Dendritic cell treated with granulocyte-macrophage colony-stimulating factor and Interleukin-4, amounts not matched to agents 40 ng/mL and 50 ng/mL, for 4 days (primary cell): ENCODE data around the gene CATSPERZ.
A peak's percentile ranks its signal among the peaks of the same experiment; 100 is the strongest.

Experiments
- H3K27ac Mint-ChIP-seq: one replicate; pipeline ENCODE4 v1.8.0; 2022; ENCODE audit warnings: mild to moderate bottlenecking, mixed read lengths
- H3K27me3 Mint-ChIP-seq: one replicate; pipeline ENCODE4 v1.8.0; 2022; ENCODE audit warnings: mild to moderate bottlenecking, mixed read lengths
- H3K36me3 Mint-ChIP-seq: one replicate; pipeline ENCODE4 v1.8.0; 2022; ENCODE audit warnings: low read depth, mixed read lengths
- H3K4me1 Mint-ChIP-seq: one replicate; pipeline ENCODE4 v1.8.0; 2022; ENCODE audit warnings: low read depth, mixed read lengths
- H3K4me3 Mint-ChIP-seq: one replicate; pipeline ENCODE4 v1.8.0; 2022; ENCODE audit warnings: mild to moderate bottlenecking, moderate library complexity, mixed read lengths
- H3K9me3 Mint-ChIP-seq: one replicate; pipeline ENCODE4 v1.8.0; 2022; ENCODE audit warnings: mixed read lengths
- intact Hi-C: fragments of 100-400 bp; cut with micrococcal nuclease; formaldehyde crosslinking; loops from one replicate; pipeline ENCODE4 v1.15.0; 2022

CATSPERZ gene

DNA sequence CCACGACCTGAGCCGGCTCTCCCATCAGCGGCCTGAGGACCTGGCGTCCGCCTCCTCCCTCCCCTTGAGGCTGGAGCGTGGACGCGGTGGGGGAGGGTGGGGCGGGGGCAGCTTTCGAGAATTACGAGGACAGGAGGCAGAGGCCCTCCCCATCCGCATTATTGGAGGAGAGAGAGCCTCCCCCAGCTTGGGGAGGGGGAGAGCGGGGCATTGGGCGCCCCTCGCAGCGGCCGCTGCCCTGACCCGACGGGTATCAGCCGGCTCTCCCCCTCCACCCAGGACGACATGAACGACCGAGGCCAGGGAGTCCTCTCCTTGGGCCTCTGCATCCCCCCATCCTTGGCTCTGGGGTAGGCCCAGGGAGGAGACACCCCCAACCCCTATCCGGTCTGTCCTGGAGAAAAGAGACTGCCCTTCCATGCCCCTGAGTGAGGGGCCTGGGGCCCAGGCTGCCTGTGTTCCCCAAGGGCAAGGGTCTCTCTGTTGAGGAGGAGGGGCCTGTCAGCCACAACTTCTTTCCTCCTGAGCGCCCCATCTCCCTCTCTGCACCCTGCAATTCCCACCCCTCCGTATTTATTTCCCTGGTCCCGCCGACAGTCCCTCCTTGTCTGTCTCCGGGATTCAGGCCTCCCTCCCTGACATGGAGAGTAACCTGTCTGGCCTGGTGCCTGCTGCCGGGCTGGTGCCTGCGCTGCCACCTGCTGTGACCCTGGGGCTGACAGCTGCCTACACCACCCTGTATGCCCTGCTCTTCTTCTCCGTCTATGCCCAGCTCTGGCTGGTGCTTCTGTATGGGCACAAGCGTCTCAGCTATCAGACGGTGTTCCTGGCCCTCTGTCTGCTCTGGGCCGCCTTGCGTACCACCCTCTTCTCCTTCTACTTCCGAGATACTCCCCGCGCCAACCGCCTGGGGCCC lies 14.0 kb upstream of the CATSPERZ start:
- Mint-ChIP-seq H3K9me3 (no peaks in the 10 kb centered on the region), H3K27ac (peak overlapping the region; percentile 90), H3K4me1 (peaks cover 49% of the 10 kb centered on the region), H3K36me3 (peaks cover 58% of the 10 kb centered on the region), H3K27me3 (peaks cover 28% of the 10 kb centered on the region), H3K4me3 (peak overlapping the region; percentile 76)
- intact Hi-C loops, result loop anchor here (1.0 to 2.0 kb wide), 2 partner anchors 16 to 19 kb away; partner anchors contain the start of gene ESRRA

DNA sequence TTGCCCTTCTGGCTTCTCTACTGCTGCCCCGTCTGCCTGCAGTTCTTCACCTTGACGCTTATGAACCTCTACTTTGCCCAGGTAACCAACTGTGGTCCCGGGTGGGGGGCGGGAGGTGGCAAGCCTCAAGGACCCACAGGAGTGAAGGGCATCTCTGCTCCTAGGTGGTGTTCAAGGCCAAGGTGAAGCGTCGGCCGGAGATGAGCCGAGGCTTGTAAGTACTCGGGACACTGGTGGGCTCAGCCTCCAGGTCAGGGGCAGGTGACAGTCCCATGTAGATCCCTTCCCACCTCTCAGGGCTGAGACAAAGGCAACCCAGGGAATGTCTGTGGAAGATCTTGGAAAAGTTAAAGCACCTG lies 13.4 kb upstream of the CATSPERZ start:
- peak overlapping the region; percentile 13 for H3K27ac Mint-ChIP-seq

DNA sequence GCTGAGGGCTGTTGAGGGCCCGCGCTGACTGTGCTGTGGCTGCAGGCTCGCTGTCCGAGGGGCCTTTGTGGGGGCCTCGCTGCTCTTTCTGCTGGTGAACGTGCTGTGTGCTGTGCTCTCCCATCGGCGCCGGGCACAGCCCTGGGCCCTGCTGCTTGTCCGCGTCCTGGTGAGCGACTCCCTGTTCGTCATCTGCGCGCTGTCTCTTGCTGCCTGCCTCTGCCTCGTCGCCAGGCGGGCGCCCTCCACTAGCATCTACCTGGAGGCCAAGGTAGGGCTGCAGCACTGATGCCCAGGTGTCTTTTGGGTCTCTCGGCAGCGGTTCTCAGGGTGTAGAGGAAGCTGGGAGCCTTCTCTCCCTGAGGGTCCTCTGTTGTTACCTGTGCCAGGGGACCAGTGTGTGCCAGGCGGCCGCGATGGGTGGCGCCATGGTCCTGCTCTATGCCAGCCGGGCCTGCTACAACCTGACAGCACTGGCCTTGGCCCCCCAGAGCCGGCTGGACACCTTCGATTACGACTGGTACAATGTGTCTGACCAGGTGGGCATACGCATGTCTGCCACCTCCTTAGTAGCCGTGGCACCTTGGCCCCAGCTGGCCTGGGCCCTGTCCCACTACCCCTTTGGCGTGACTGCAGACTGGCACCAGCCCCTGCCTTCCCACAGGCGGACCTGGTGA lies 12.3 kb upstream of the CATSPERZ start:
- H3K27me3 Mint-ChIP-seq, result peaks cover 38% of the 10 kb centered on the region
- intact Hi-C loops, result no loop called here
- no peak overlapping the region for H3K4me3 Mint-ChIP-seq
- peaks cover 42% of the 10 kb centered on the region for H3K36me3 Mint-ChIP-seq
- H3K4me1 Mint-ChIP-seq, result peaks cover 42% of the 10 kb centered on the region
- H3K27ac Mint-ChIP-seq, result no peak overlapping the region
- H3K9me3 Mint-ChIP-seq, result no peaks in the 10 kb centered on the region

More for the DNA sequence above, 13.4 kb upstream of the CATSPERZ start:
- peaks cover 31% of the 10 kb centered on the region for H3K27me3 Mint-ChIP-seq
- H3K9me3 Mint-ChIP-seq, result no peaks in the 10 kb centered on the region
- peaks cover 52% of the 10 kb centered on the region for H3K36me3 Mint-ChIP-seq
- intact Hi-C loops, result no loop called here
- peaks cover 42% of the 10 kb centered on the region for H3K4me1 Mint-ChIP-seq
- H3K4me3 Mint-ChIP-seq, result peak overlapping the region; percentile 76

DNA sequence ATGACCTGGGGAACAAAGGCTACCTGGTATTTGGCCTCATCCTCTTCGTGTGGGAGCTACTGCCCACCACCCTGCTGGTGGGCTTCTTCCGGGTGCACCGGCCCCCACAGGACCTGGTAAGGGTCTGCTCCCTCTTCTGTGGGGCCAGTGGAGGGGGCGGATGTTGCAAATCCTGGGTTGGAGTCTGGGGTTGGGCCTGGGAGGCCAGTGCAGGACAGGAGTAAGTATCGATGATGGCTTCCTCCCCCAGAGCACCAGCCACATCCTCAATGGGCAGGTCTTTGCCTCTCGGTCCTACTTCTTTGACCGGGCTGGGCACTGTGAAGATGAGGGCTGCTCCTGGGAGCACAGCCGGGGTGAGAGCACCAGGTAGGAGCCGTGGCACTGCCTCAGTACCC lies 11.8 kb upstream of the CATSPERZ start:
- intact Hi-C loops, result no loop called here
- H3K4me3 Mint-ChIP-seq, result no peak overlapping the region
- no peak overlapping the region for H3K27ac Mint-ChIP-seq

DNA sequence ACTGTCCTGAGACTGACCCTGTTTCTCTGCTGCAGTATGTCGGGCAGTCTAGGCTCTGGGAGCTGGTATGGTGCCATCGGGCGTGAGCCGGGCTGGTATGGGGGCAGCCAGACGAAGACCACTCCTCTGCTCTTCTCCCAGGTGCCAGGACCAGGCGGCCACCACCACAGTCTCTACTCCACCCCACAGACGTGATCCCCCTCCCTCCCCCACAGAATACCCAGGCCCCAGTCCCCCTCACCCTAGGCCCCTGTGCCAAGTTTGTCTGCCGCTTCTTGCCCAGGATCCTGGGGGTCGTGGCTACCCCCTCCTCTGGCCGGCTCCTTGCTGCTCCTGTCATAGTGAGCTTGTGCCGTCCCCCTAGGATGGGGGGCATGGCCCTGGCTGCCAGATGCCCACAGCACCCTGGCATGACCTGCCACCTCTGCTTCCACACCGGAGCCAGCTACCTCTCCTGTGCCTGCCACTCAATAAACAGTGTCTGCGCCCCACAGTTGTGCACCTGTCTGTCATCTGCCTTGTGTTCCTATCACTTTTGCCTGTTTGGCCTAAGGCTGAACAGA lies 11.1 kb upstream of the CATSPERZ start:
- Mint-ChIP-seq H3K27ac (no peak overlapping the region), H3K9me3 (no peaks in the 10 kb centered on the region), H3K27me3 (peaks cover 50% of the 10 kb centered on the region), H3K4me3 (no peak overlapping the region), H3K36me3 (peaks cover 36% of the 10 kb centered on the region), H3K4me1 (peaks cover 30% of the 10 kb centered on the region)
- intact Hi-C loops, result no loop called here

More for the DNA sequence above, 11.8 kb upstream of the CATSPERZ start:
- peaks cover 43% of the 10 kb centered on the region for H3K27me3 Mint-ChIP-seq
- H3K9me3 Mint-ChIP-seq, result no peaks in the 10 kb centered on the region
- H3K4me1 Mint-ChIP-seq, result peaks cover 37% of the 10 kb centered on the region
- peaks cover 37% of the 10 kb centered on the region for H3K36me3 Mint-ChIP-seq

DNA sequence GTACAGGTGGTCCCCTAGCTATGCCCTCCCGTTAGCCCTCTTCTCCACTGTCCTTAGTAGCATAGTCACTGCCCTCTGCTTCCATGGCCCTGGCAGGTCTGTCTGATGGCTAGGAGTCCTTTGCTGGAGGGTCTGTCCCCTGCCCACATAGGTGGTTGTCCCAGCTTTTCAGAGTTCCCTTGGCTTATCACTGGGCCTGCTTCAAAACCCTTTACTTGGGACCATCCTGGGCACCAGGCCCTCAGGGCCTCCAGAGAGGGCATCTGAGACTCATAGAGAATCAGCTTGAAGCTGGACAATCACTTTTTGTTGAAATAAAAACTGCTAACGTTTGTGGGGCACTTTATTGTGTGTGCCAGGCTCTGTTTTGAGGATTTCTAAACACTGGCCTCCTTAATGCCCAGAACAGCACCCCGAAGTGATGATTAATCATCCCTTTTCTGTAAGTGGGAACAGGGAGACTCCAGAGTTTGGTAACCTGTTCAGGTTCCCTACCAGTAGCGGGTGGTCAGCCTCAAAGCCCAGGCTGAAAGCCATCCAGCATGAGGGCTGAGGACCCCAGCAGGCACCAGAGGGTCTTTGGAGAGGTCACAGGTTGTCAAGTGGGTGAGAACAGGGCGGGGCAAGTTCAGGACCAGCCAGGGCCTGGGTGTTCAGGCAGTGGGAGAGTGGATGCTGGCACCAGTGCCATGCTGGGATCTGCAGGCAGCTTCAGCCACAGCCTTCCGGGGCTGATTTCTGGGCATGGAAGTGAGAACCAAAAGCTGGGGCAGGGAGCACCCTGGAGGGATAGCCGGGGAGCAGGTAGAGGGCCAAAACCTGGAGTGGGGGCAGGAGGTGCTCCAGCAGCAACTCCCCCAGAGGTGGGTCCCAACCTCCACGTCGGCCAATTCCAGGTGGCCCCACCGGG lies 9.6 kb upstream of the CATSPERZ start:
- Mint-ChIP-seq H3K4me3 (peak overlapping the region; percentile 0), H3K9me3 (no peaks in the 10 kb centered on the region), H3K27me3 (peaks cover 66% of the 10 kb centered on the region), H3K36me3 (peaks cover 22% of the 10 kb centered on the region), H3K27ac (no peak overlapping the region), H3K4me1 (peaks cover 26% of the 10 kb centered on the region)
- intact Hi-C loops, result no loop called here

DNA sequence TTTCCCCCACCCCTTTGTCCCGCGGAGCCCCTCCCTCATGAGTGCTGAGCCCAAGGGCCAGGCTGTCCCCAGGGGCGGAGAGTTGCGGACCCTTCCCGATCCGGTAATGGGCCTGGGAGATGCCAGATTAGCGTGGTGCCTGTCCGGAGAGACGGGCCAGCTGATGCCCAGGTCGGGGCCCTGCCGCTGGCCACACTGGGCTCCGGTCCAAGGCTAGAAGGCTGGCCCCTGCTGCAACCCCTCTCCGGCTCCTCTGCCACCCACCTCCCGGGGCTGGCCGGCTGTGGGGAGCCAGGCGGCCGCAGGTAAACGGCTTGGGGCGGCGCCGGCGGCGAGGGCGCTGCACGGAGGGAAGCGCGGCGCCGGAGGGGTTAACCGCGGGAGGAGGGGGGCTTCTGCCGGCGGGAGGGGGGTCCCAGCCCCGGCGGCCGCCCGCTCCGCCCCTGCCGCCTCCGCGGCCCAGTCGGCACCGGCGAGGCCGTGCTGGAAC lies 8.9 kb upstream of the CATSPERZ start, which contains the start of gene KCNK4:
TSS of gene KCNK4 (plus strand) at position 41 of the 490 bp plus-strand sequence. CDS start 1,717 bp downstream, outside the sequence.
- Mint-ChIP-seq H3K27me3 (peaks cover 73% of the 10 kb centered on the region), H3K4me1 (peaks cover 25% of the 10 kb centered on the region), H3K36me3 (peaks cover 21% of the 10 kb centered on the region), H3K27ac (no peak within 1 kb of the TSS), H3K9me3 (no peaks in the 10 kb centered on the region), H3K4me3 (peak within 1 kb of the TSS; percentile 25)
- intact Hi-C loops, result no loop called here

DNA sequence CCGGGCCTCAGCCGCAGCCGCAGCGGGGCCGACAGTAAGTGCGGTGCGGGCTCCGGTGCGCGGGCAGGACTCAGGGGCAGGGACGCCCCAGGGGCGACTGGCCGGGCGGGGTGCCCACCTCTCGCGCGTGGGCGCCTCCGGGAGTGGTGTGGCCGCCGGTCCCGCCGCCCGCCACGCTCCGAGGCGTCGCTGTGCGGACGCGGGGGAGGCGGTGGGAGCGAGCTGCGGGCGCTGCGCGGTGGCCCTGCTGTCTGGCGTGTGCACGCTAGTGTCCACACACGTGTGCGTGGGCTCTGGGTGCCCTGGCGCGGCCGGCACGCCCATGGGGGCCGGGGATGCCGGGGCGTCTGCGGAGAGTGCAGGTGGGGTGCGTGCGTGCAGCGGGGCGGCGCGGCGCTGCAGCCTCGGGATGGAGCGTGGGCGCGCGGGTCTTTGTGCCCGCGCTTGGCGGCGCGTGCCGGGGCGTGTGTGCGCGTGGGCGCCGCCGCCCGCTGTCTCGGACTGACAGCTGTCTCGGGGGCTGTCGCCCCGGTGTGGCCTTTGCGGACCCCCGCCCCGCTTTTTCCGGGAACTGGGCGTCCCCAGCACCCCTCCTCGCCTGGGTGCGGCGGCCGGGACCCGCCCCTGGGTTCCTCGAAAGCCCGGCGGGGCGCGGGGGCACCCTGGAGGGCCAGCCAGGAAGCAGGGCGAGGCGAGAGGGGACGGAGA lies 8.3 kb upstream of the CATSPERZ start:
- H3K9me3 Mint-ChIP-seq, result no peaks in the 10 kb centered on the region
- H3K27ac Mint-ChIP-seq, result peak overlapping the region; percentile 50
- intact Hi-C loops, result no loop called here
- peaks cover 21% of the 10 kb centered on the region for H3K36me3 Mint-ChIP-seq
- peaks cover 79% of the 10 kb centered on the region for H3K27me3 Mint-ChIP-seq
- peak overlapping the region; percentile 66 for H3K4me3 Mint-ChIP-seq
- peaks cover 25% of the 10 kb centered on the region for H3K4me1 Mint-ChIP-seq

DNA sequence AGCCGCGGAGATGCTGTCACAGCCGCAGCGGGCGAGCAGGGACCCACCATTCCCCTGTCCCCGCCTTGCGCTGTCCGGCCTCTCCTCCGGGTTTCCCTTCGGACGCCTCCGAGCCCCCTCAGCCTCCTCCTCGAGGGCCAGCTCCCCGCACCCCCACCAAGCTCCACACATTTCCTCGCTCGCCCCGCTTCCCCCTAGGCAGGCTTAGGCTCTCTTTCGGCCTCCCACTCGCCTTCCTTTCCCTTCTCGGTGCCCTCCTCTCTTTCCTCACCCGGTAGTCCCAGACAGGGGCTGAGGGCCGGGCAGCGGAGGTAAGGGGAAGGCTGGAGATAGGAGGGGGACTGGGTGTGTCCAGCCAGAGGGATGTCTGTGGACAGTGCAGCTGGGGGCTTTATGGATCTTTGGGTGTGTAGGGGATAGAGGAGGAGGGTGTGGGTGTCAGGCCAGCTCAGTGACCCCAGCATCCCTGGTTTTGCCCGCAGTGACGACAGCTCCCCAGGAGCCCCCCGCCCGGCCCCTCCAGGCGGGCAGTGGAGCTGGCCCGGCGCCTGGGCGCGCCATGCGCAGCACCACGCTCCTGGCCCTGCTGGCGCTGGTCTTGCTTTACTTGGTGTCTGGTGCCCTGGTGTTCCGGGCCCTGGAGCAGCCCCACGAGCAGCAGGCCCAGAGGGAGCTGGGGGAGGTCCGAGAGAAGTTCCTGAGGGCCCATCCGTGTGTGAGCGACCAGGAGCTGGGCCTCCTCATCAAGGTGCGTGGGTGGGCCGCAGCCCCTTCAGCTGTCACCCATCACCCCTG lies 7.5 kb upstream of the CATSPERZ start:
- peaks cover 30% of the 10 kb centered on the region for H3K4me1 Mint-ChIP-seq
- H3K27ac Mint-ChIP-seq, result peak overlapping the region; percentile 50
- peaks cover 85% of the 10 kb centered on the region for H3K27me3 Mint-ChIP-seq
- H3K36me3 Mint-ChIP-seq, result peaks cover 18% of the 10 kb centered on the region
- no peaks in the 10 kb centered on the region for H3K9me3 Mint-ChIP-seq
- intact Hi-C loops, result no loop called here
- H3K4me3 Mint-ChIP-seq, result peak overlapping the region; percentile 66

DNA sequence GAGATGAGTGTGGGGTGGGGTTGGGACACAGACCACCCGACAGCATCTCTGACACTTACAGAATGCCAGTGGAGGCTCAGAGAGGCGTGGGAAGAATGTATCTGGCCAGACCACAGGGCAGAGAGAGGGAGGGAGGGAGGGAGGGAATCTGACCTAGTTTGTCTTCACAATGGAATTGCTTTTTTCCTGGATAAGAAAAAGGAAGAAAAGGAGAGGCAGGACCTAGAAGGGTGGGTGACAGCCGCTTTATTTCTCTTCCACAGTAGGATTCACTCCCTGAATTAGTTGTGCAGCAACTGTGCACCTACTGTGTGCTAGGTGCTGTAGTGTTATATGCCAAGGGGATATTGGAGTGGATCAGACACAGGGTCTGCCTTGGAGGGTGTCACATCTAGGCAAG lies 5.4 kb upstream of the CATSPERZ start:
- Mint-ChIP-seq H3K4me1 (peaks cover 47% of the 10 kb centered on the region), H3K4me3 (no peak overlapping the region), H3K36me3 (no peaks in the 10 kb centered on the region), H3K9me3 (no peaks in the 10 kb centered on the region), H3K27ac (peak overlapping the region; percentile 24), H3K27me3 (peaks cover 92% of the 10 kb centered on the region)
- intact Hi-C loops, result no loop called here

DNA sequence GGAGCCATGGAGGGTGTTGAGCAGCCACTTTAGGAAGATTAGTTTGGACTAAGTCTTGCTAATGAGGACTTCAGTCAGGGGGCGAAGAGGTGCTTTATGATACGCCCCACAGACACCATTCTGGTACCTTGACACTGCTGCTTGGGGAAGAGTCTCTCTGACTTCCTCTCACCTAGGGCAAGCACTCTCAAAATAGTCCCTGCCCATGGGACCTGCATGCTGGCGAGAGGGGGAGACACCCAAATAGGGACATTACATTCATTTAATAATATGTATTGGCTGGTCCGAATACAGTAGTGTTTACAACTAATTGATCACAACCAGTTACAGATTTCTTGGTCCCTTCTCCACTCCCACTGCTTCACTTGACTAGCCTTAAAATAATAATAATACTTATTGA lies 4.4 kb upstream of the CATSPERZ start:
- no peak overlapping the region for H3K27ac Mint-ChIP-seq
- H3K36me3 Mint-ChIP-seq, result no peaks in the 10 kb centered on the region
- H3K4me1 Mint-ChIP-seq, result peaks cover 54% of the 10 kb centered on the region
- intact Hi-C loops, result no loop called here
- no peaks in the 10 kb centered on the region for H3K9me3 Mint-ChIP-seq
- no peak overlapping the region for H3K4me3 Mint-ChIP-seq
- H3K27me3 Mint-ChIP-seq, result peaks cover 92% of the 10 kb centered on the region

DNA sequence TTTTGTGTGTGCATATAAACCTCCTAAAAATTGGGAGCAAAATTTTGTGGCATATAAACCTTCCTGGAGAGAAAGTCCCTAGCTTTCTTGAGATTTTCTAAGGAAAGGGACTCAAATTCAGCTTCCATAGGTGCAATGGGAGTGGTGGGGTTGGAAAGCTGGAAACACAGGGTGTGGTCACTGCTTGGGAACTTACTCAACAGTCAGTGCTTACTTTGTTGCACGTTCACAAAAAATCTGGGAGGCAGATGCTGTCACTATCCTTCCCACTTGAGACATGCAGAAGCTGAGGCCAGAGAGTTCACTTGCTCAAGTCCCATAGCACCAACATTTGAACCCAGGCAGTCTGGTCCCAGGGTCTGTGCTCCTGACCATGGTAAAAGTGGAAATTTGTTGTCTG lies 3.9 kb upstream of the CATSPERZ start:
- Mint-ChIP-seq H3K9me3 (no peaks in the 10 kb centered on the region), H3K4me1 (peaks cover 53% of the 10 kb centered on the region), H3K36me3 (no peaks in the 10 kb centered on the region), H3K27ac (no peak overlapping the region), H3K4me3 (no peak overlapping the region), H3K27me3 (peaks cover 90% of the 10 kb centered on the region)
- intact Hi-C loops, result no loop called here
